Measurements from ENCODE around the gene SLC38A6.

DNA sequence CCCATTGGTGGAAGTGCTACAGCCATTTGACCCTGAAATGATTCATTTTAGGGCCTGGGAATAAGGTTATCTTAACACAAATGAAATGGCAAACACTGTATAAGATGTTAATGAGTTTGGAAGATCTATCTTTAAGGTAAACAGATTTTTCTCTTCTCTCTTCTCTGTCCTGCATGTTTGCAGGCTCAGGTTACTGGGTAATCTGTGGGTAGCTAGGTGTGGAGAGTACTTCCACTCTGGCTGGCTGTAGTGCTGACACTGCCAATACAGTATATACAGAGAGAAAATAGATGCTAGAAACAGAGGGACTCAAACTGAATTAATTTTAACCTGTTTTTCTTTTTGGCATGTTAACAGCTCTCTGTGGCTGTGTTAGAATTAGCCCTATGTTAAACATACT is 84.6 kb downstream of the SLC38A6 start:
- TF ChIP-seq CTCF (IDR thresholded peaks at IDR 0.05) = no peak
- no peak for TF ChIP-seq POLR2A (IDR thresholded peaks at IDR 0.05)
